Right renal cortex interstitium (tissue), 3 donors: Measurements from ENCODE around the gene ETV1. TPM values are rescaled to one million over a fixed set of nuclear protein-coding genes. Genes with fewer than 3 reads are reported as not detected.

Source experiments
- DNase-seq, 3 donors: peaks; one replicate each; pipeline ENCODE4 v3.0.0-alpha.2; 2013; ENCODE audit warnings: low read depth in 3 of 3, low spot score in 2 of 3
- polyA plus RNA-seq, 3 donors: library from polyadenylated mRNA; unstranded; fragments of 120-200 nt; gene quantifications; one replicate each; pipeline ENCODE4 v1.2.1, GENCODE V29; 2013; ENCODE audit not compliant: insufficient read length in 3 of 3

Gene ETV1
- polyA plus RNA-seq, 3 donors: 28.6 to 37.3 (median 37.2) TPM

DNA sequence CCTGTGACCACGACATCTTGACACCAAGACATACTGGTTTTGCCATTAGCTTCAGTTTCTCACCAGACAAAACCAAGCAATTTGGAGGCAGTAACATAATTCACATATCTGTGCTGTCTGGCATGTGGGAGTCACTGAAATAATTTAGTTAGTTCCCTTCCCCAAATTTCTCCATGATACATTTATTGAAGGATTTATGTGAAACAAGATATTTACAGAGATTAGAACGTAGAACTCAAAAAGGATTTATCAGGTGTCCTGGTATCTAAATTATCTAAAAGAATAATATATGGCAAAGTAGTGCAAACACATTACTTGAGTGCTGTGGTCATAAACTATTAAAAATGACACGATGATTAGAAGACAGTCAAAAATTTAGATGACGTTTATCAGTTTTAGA is 98.7 kb downstream of the ETV1 start:
- DNase-seq: no peak

DNA sequence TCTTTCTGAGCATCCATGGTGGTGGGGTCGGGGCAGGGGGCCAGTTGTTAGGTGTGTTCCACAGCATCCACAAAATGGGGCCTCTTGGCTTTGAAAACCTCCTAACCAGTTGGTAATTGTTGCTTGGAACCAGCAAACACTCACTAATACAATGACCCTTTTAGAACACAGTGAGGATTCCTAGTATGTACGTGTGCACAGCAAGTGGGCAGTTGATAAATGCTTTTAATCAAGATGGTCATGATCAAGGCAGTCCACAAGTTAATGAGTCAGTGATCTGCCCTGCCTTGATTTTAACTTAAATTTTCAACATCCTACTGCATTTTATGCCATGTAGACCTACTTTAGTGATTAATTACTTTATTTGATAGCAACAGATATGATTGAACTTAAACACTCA is 103.1 kb downstream of the ETV1 start:
- DNase-seq: no peak

DNA sequence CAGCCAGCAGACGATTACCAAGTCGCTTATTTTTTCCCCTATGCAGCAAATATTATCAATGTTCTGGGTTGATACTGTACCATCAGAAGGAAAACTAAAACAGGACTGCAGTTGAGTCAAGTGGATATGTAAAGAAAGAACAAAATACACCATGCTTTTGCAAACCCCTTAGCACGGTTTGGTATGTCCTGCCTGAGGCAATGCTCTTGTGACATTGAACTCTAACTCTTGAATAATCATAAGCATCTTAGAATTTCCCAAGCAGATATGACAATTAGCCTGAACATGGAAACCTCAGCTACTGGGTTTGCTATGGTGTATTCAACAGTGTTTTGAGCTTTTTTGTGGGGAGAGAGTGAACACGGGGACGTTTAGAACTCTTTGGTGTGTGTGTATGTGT is 107.4 kb downstream of the ETV1 start:
- DNase-seq: no peak

DNA sequence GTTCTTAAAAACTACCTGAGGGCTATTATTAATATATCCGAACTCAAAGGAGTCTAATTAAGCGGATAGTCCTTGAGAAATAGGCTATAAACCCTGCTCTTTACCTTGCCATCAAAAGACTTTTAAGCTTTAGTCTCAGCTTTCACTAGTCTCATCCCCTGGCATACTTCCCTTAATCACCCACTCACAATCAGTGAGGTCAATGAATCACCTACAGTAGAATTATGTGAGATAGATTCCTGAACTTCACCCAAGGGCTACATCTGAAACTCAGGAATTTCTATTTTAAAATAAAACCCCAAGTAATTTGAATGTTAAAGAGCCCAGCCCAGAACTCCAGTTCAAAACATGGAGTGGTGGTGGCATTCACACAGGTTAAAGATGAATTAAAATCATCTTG is 108.7 kb downstream of the ETV1 start:
- no peak for DNase-seq

DNA sequence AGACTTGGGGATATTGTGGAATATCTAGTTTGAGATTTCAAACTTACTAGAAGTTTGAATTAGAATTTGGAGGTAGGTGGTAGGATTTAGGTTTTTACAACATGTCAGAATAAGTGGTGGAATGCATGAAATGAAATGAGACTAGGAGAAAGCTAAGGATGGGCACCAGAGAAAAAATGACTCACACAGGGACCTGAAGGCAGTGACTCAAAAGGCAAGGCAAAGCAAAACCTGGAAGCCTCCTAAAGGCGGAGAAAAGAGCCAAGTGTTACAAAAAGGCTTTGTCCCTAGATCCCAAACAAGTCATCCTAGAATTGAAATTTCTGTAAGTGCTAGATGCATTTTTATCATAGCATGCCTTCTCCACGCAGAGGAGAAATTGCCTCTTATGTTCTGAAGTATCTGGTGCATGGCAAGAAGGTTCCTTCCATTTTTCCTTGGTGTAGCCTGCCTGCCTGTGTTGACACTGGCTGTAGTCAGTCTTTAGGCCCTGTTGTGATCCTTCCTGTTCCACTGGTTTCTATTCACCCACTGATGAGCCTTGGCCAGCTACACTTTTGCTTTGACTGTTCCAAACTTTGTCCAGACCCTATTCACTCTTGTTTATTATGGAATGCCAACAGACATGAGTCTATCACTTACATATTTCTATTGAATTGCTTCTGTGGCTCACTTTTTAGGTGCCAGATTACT is 109.3 kb downstream of the ETV1 start:
- DNase-seq: no peak

DNA sequence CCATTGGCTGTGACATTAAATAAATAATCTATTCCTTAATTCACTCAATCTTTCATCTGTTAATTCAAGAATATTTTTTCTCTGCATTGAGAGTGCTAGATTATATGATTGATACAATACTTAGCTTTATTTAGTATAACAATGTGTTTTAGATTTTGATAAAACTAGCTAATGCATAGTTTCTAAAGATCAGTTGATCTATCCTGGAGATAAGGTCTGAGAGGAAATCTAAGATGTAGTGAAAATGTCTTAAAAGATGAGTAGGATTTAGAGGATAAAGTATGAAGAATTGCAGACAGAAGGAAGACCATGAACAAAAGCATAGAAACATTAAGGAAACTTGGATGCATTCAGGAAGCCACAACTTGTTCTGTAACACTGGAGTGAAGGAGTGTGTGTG is 110.3 kb downstream of the ETV1 start:
- DNase-seq: no peak

DNA sequence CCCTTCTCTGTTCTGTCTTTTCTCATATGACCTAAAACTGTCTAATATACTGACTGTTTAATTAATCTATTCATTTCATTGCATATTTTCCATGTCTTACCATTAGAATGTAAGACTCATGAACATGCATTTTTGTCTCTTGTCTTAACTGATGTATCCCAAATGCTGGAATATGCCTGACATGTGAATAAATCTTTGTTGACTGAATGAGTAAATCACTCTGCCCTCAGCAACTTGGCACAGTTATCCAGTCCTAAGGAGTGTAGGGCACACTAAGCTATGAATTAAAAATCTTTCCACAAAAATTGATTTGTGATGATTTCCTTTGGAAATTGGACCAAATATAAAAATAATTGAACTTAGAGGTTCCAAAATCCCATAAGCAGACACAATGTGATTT is 111.3 kb downstream of the ETV1 start:
- no peak for DNase-seq

DNA sequence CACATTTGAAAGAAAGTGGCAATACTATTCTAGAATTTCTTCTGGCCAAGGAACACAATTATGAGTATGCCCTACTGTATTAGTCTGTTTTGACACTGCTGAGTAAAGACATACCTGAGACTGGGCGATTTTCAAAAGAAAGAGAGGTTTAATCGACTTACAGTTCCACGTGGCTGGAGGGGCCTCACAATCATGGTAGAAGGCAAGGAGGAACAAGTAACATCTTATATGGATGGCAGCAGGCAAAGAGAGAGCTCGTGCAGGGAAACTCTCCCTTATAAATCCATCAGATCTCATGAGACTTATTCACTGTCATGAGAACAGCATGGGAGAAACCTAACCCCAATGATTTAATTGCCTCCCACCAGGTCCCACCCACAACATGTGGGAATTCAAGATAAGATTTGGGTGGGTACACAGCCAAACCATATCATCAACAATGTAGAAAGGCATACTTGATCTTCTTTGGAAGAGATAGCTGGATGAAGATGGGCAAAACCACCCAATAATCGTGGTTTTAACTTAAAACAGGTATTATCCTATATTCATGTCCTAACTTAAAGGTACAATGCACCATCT is 113.9 kb downstream of the ETV1 start:
- no peak for DNase-seq

DNA sequence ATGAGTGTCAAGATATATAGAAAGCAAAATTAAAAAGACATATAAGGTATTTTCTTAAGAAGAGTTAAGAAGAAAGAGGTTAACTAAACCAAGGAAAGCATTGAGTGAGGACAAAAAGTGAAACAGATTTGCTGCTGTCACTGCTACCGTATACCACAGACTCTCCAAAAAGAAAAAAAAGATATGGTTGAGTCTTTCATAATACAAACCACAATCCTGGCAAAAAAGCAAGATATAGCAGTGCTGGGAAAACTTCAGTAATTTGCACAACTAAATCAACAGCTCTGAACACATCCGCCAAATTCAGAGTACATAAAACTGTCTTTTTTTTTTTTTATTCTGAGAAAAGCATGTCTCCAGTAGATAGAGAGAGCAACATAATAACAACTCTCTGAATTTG is 114.7 kb downstream of the ETV1 start:
- no peak for DNase-seq

DNA sequence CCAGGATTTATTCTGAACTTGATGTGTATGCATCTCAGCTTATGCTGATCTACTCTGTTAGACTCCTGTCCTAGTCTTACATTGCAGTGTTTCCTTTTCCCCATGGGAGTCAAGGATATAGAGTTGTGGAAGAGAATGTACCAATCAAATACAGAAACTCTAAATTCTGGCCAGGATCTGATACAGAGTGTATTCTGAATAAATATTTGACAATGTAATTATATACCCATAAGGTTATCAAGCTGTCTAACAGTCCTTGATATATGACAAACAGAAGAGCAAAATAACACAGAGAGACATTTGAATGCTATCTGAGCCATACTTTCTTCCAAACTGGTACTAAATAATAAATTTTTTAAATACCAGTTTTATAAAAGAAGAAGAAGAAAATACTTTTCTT is 116.8 kb downstream of the ETV1 start:
- no peak for DNase-seq

DNA sequence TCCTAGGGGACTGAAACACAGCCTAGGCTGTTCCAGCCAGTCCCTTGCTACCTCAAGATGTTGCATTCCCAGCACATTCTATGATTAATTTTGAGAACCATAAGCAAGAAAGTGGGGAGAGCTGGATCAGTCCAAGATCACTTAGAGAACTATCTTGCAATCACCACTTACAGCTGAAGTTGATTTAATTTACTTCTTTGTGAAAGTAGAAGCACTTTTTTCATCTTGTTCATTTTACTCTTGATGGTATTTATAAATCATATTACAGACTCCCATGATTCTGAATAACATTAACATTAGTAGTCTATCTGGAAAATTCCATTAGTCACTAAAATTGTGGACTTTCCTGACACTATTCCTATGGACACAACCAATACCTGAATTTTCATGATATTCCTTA is 118.5 kb downstream of the ETV1 start:
- no peak for DNase-seq

DNA sequence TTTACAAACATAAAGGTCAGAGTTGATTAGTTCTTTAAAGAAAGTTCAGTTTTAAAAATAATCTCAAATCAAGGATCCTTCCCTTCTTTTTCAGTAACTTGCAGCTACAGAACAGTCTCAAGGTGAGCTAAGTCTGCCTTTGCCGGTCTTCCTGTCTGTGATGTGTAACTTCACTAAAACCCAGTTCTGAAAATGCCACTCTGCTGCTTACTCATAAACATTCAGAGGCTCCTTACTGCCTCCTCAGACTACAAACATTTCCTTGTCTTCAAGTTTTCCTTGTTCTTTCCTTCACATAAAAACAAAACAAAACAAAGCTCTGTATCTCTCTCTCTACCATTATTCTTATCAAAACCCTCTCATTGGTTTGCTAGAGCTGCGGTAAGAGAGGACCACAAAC is 128.7 kb downstream of the ETV1 start:
- no peak for DNase-seq

DNA sequence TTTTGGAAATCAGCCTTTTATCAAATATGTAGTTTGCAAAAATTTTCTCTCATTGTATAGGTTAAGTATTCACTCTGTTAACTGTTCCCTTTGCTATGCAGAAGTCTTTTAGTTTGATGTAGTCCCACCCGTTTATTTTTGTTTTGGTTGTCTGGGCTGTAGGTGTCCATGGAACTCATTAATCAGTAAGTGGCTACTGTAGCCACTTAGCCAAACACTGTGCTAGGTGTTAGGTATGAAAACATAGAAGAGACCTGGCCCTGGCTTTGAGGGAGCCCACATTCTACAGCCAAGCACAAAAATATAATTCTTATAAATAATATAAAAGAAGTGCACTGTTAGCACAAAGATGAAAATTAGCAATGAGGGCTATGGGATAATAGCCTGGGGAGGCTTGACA is 133.5 kb downstream of the ETV1 start:
- DNase-seq: no peak

DNA sequence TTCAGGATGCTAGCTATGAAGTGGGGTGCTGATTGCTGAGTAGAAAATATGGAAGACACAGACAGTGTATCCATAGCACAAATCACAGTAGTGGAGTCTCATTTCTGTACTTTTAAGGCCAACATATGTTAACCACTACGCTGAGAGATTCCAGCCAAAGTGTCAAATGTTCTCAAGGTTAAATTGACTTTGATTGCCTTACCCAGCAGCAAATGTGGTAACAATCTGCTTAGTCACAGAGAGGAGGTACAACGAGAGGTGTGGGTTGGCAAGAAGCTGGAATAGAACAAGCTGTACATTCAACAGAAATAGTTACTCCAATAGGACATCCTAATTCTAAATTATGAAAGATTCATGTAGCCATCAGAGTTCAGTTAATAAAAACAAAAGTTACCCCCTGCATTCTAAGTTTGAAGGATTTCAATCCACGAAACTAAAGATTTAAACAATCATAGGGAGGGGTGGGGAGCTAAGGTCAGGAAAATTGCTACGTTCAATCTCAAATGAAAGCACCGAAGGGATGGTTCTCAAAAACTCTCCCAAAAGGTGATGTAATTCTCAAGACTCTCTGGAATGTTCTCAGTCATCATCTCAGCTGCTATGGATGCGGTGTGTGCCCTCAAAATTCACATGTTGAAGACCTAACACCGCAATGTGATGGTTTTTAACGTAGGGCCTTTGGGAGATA is 137.0 kb downstream of the ETV1 start:
- DNase-seq: no peak

DNA sequence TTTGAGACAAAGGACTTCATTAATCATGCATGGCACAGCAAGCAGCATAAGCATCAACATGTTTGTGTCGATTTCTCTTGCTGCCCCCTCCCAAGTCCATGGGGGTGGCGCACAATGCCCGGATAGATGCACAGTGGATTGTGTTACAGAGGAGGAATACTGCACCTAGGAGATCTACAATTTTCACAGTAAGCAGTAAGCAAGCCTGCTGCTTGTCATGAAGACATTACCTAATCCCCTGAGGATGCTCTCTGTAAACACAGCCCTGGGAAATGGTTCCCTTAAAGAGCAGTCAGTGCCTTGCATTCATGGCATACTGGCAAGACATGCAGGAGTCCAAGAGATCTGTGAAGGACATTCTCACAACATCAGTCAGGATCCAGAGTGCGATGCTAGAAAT is 137.7 kb downstream of the ETV1 start:
- no peak for DNase-seq

DNA sequence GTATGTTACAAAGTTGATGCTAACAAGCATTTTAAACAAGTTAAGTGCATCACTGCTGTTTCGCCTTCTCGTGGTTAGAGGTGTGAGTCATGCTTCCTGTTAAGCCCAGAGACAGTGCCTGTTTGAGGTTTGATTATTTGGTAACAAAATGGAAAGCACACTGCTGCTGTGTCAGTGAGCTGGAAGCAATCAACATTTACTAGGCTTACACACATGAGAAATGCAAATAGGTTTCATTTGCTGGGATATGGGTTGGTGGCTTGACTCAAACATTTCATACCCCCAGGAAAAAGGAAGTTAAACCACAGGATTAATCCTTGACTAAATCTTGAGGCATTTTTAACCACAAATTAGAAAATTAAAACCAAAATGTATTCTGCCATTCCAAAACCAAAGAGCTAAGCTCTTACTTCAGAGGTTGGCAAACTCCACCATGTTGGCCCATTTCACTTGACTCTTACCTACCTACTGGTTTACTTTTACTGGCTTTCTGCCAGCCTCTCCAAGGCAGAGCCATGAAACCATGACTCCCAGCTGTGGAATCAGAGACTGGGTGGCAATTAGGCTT is 139.2 kb downstream of the ETV1 start:
- no peak for DNase-seq

DNA sequence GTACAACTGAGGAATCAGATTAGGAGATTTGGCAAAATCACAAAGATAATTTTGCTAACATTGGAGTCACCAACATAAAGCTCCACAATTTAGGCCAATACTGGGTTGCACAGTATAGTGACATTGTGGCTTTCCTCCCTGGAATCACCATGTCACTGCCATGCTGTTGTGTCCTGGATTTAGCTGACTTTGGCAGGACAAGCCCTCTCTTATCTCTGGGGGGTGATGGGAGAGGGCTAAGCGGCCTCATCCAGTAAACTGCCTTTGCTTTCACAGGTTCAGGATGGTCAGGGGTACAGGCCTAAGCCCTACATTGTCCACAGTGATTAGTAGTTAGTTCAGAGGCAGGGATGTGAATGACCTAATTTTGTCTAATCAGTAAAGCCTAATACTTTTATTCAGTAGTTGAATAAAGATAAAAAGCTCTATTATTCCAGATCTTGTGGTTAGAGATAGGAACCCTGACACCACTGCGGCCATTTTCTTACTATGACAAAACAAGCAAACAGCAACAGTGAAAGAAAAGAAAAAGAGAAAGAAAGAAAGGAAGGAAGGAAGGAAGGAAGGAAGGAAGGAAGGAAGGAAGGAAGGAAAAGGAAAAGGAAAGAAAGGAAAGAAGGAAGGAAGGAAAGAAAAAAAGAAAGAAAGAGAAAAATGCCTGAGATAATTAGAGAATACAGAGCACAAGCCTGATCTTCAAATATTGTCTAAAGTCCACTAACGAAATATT is 140.1 kb downstream of the ETV1 start:
- no peak for DNase-seq

DNA sequence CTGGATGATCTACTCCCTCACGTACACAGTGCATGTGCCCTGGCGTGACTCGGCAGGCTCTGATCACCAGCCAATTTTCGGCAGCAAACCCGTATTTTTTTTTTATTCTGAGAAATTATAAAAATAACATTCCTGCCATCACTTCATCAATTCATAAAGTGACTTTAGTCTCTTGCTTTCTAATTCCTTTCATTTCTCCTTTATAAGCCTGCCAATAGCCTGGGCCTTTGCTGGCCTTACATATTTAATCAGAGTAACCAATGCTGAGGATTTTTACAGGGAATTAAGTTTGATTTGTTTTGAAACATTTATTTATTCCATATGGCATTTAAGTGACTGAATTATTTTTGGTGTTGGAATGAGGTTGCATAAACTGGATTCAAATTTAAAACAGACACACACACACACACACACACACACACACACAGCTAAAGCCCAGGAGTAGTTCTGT is 140.8 kb downstream of the ETV1 start:
- no peak for DNase-seq

DNA sequence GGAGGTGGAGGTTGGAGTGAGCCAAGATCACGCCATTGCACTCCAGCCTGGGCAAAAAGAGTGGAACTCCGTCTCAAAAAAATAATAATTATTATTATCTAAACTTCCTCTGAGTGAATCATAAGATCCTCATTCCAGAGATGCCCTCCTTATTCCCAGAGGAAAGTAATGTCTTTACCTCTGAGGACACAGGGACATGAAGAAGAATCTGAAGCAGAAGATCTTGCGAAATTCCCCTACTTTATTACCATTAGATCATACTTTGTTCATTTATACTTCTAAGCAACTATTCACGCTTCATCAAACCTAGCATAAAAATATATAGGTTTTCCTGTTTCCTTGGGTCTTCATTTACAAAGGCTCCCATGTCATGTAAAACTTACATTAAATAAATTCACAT is 143.1 kb downstream of the ETV1 start:
- DNase-seq: no peak

DNA sequence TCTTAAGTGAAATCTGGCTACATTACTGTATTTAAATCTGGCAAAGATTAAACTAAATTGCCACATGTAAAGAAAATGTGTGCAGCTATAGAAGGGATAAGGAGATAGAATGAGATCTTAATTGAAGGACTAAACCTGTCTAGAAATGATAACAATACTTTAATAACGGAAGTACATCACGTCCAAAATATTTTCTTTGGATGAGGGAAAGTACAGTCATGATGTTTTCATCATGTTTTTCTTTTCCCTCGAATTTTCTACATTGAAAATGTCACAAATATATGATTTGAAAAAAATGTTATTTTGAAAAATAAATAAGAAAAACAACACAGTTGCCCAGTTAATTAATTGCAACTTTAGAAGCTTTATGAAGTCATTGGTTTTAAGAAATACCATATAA is 143.9 kb downstream of the ETV1 start:
- DNase-seq: no peak

DNA sequence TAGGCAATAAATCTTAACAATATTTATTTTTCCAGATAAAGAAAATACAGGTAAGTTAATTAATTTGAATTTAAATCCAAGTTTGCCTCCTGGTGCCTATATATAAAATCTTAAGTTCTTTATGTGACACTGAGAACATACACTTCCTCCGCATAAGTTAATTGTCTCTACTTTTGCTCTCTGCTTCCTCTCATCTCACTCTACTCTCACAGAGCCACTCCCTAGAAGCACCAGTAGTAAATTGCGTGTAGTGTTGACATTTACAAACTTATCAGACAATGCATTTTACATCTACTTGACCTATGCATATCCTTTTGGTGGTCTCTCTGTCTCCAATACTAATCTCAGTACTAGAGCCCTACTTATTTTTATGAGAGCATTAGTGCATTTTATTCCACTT is 144.5 kb downstream of the ETV1 start:
- DNase-seq: no peak
